Epithelial cell of proximal tubule (primary cell): Measurements from ENCODE around the gene LAIR1. TPM values are rescaled to one million over a fixed set of nuclear protein-coding genes. Genes with fewer than 3 reads are reported as not detected.

ENCODE experiments used
- DNase-seq: peaks from one replicate; pipeline ENCODE4 v3.0.0-alpha.2; 2011; ENCODE audit warnings: low read depth
- H3K4me3 ChIP-seq: 2 replicates; pipeline ENCODE4 v1.5.1; 2011; ENCODE audit warnings: low read depth, mild to moderate bottlenecking, low read length
- total RNA-seq: library from RNA; depleted of rRNA; stranded (reverse); fragments of >200 nt; gene quantifications from 2 replicates; pipeline ENCODE4 v1.2.3, GENCODE V29; 2015
- TF ChIP-seq, protein P1 (sequence below): conservative IDR thresholded peaks from 2 replicates; pipeline ENCODE4 v1.5.1; 2012; ENCODE audit warnings: low read depth, mild to moderate bottlenecking, low read length

The LAIR1 gene
- total RNA-seq, 1 donor from 2014 or later, result not detected

DNA sequence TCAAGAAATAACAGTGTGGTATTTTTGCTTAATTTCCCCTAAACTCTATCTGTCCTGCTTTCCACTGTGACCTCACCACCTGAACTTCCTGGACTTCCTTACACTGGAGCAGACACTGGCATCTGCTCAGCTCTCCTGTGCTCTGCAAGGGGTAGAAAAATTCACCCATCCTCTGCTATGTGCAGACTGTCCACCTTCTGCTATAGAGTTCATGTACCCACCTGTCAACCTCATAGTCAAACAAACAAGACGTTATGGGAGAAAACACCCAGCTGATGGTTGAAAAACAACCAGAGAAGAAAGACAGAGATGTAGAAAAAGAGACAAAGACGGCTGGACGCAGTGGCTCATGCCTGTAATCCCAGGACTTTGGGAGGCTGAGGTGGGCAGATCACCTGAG lies 12.2 kb downstream of the LAIR1 start:
- TF ChIP-seq, protein P1, sequence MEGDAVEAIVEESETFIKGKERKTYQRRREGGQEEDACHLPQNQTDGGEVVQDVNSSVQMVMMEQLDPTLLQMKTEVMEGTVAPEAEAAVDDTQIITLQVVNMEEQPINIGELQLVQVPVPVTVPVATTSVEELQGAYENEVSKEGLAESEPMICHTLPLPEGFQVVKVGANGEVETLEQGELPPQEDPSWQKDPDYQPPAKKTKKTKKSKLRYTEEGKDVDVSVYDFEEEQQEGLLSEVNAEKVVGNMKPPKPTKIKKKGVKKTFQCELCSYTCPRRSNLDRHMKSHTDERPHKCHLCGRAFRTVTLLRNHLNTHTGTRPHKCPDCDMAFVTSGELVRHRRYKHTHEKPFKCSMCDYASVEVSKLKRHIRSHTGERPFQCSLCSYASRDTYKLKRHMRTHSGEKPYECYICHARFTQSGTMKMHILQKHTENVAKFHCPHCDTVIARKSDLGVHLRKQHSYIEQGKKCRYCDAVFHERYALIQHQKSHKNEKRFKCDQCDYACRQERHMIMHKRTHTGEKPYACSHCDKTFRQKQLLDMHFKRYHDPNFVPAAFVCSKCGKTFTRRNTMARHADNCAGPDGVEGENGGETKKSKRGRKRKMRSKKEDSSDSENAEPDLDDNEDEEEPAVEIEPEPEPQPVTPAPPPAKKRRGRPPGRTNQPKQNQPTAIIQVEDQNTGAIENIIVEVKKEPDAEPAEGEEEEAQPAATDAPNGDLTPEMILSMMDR, result no peak
- no peak for DNase-seq
- no peak overlapping the region for H3K4me3 ChIP-seq

DNA sequence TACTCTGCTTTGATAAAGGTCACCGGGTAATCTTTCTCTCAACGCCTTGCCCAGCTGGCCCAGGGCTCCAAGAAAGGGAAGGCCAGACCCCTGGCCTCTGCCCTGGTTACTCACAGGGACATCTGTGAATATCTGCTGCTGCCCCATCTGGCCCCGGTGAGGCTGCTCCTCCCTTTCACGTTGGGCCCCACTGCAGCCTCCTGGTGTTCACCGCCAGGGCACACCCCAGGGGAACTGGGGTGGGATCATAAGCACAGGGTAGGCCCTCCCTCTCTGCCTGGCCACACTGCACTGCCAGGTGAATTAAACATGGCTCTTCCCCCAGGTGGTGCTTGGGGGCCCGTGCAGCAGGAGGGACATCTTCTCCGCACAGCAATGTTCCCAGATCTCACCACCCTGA lies 12.7 kb downstream of the LAIR1 start:
- no peak overlapping the region for H3K4me3 ChIP-seq
- TF ChIP-seq, protein P1, result no peak

DNA sequence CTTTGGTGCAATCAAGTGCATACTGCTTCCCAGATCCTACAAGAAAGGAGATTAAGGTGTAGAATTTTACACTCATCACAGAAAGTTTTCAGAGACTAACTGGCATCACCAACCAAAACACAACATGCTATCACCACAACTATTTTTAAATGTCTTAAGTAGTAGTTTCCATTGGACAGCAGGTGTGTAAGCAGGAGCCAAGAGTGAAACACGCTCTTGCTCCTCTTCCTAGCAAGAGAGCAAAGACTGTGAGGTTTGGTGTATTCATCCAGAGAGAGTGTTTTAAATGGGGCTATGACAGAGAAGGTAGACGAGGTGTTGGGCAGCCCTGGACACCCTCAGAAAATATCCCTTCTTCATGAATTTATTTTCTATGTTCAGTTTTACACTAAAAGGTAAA lies 13.3 kb downstream of the LAIR1 start:
- no peak for DNase-seq
- no peak overlapping the region for H3K4me3 ChIP-seq
- TF ChIP-seq, protein P1, result no peak

More for the DNA sequence above, 12.7 kb downstream of the LAIR1 start:
- DNase-seq, result no peak

DNA sequence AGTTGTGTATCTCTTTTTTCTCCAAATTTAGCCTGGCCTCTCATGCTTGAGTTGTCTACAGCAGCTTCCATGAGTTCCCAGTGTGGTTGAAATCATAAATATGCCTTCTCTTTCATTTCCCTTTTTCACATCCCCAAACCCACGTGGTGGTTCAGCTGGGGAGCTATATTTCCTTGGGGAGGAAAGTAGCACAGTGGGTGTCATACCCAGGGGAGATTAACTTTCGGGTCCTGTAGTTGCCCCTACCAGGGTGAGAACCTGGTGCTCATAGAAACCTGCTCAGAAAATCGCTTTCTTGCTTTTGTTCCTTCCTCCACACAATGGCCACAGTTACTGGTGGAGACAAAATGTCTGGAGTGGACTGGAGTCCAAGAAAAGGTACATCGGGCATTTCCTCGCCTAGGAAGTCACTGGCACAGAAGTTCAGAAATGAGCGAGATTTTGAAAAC lies 18.8 kb downstream of the LAIR1 start:
- no peak overlapping the region for H3K4me3 ChIP-seq
- TF ChIP-seq, protein P1, result no peak
- DNase-seq, result no peak

DNA sequence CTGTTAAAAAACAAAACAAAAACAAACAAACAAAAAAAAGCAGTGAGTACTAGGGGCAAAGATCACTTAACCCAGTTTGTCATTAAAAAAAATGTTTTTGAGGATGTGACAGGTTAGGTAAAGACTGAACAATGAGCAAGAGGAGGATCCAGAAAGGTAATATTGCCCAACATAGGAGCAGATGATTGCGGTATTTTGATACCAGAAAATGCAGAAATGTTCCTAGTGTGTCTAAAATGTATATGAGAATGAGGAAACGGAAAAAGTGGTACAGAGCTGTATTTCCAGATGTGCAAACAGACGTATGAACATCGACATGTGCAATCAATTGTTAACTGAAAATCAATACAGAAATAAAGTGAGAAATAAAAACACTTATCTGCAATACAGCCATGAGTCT lies 20.9 kb downstream of the LAIR1 start:
- TF ChIP-seq, protein P1, result no peak
- H3K4me3 ChIP-seq, result no peak overlapping the region

DNA sequence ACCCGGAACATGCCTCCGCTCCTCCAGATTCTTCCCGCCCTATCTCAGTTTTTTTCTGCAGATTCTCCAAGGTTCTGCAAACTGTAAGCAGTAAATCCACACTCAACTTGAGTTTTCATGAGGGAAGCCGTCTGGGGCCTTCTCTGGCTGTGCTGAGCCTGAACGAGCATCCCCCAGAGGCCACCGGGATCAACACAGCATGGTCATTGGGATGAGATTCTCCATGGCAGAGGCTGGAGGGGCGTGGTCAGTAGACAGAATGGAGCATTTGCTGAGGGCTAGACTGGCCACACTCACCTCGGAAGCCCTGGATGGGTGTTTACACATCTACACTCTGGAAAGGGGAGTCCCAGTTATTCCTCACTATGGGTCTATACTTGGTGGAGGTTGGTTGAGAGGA lies 23.4 kb downstream of the LAIR1 start:
- H3K4me3 ChIP-seq, result no peak overlapping the region
- TF ChIP-seq, protein P1, result no peak
- no peak for DNase-seq

More for the DNA sequence above, 20.9 kb downstream of the LAIR1 start:
- DNase-seq, result no peak

DNA sequence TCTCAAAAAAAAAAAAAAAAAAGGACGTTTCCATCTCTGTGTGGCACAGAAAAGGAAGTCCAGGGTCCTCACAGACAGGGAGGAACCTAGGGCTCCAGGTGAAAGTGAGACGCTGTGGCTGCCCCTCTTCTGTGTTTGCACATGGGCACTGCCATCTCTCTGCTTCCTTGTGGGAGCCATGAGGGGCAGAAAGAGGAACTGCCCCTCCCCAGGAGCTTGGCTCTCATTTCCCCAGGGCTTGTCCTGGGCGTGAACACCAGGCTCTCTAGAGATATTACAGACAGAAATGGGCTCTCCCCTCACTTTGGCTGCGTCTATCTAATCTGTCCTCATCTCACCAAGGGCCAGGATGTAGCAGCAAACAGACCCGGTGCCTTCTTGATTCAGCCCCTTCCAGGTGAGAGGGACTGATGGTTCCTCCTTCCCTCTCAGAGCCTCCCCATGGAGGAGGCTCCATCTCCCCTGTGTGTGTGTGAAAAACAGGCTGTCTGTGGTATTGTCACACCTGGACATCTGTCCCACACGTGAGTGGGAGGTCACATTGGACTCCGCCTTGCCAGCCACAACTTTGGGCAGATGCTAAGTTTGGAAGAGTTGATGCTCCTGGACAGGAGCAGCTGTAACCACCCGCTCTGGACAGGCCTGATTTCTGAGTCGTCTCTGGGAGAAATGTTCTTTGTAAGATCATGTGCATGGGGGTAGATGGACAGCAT lies 24.9 kb downstream of the LAIR1 start:
- H3K4me3 ChIP-seq, result no peak overlapping the region
- DNase-seq, result no peak
- TF ChIP-seq, protein P1, result no peak
